ENCODE measurements around the gene CRTC3.
A peak's percentile ranks its signal among the peaks of the same experiment; 100 is the strongest.
"Not testable (repeated sequence)": the region's sequence is repeated elsewhere in the genome, so short reads cannot be mapped to it uniquely, and the experiment has no call there.

The CRTC3 gene

GRCh38 chr15:90624278-90624981 is 94.7 kb downstream of the CRTC3 start:
- no peak for DNase-seq (ENCODE audit: low spot score)

- DNase-seq (ENCODE audit: low spot score) = no peak
These were observed 95.3 kb downstream of the CRTC3 start for GRCh38 chr15:90625037-90625436.

DNA sequence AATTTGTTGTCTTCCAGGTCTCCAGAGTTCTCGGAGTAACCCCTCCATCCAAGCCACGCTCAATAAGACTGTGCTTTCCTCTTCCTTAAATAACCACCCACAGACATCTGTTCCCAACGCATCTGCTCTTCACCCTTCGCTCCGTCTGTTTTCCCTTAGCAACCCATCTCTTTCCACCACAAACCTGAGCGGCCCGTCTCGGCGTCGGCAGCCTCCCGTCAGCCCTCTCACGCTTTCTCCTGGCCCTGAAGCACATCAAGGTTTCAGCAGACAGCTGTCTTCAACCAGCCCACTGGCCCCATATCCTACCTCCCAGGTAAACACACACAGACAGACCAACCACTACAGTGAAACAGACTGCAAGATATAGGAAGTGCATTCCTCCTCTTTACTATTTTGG is 99.5 kb downstream of the CRTC3 start:
- DNase-seq (ENCODE audit: low spot score) = no peak

DNA sequence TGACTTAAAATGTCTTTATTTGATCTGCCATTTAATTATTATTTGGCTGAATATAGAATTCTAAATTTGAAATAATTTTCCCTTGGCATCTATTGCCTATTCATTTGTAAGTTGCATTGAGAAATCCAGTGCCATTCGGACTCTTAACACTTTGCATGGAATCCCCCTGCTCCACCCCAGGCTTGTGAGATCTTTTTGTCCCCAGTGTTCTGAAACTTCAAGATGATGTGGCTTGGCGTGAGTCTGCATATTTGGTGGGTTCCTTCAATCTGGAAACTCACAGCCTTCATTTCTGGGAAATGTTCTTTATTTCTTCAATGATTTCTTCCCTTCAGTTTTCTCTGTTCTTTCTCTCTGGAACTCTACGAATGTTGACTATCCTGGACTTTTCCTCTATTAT is 103.6 kb downstream of the CRTC3 start:
- no peak for DNase-seq (ENCODE audit: low spot score)

- not testable (repeated sequence) for DNase-seq (ENCODE audit: low spot score)
These were observed 107.3 kb downstream of the CRTC3 start for GRCh38 chr15:90636993-90637392.

DNA sequence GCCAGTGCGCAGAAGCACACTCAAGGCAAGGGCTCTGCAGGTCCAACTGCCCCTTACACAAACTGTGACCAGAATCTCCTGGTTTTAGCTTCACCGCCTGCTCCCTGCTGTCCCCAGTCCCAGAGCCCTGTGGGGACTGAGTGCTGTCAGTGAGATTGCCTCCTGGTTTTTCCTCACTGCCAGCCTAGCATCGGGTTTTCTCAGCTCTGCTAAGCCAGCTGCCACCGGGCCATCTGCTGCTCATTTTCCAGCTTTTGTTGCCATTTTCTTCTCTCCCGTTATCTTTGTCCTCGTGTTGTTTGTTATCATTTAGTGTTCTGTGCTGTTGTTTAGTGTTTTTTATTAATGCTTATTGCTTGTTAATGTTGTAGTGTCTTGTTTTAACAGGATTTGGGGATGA is 108.0 kb downstream of the CRTC3 start:
- no peak for DNase-seq (ENCODE audit: low spot score)

DNA sequence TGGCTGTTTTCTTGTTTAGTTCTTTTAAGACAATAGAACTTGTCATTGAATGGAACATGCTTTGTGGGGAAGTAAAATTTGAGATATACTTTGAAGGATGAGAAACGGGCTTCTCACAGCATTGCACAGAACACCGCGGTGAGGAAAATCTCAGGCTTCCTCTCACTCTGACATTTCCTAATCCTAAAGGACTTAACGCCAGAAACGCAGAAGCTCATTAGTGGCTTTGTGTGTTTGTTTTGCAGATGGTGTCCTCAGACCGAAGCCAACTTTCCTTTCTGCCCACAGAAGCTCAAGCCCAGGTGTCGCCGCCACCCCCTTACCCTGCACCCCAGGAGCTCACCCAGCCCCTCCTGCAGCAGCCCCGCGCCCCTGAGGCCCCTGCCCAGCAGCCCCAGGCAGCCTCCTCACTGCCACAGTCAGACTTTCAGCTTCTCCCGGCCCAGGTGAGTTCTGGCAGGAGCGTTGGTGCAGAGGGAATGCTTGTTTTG is 108.5 kb downstream of the CRTC3 start:
- no peak for DNase-seq (ENCODE audit: low spot score)

GRCh38 chr15:90638963-90639362 is 109.2 kb downstream of the CRTC3 start:
- DNase-seq (ENCODE audit: low spot score) = no peak

GRCh38 chr15:90640862-90641261 is 111.1 kb downstream of the CRTC3 start:
- no peak for DNase-seq (ENCODE audit: low spot score)

GRCh38 chr15:90641581-90642463 is 112.1 kb downstream of the CRTC3 start:
- no peak for DNase-seq (ENCODE audit: low spot score)

GRCh38 chr15:90642464-90643300 is 113.0 kb downstream of the CRTC3 start:
- no peak for DNase-seq (ENCODE audit: low spot score)

DNA sequence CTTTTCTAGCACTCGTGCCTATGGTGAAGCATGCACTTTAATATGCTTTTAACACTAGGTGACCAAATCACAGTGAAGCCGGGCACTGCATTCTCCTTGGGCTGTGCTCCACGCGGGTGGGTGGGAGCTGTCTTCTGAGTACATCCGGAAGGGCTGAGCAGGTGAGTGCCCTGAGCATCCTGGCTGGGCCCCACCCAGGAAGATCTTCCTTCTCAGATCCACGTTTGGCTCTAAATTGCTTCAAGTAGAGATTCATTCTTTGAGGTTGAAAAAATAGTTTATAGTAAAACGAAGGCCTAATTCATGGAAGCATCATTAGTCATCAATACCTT is 113.5 kb downstream of the CRTC3 start:
- DNase-seq (ENCODE audit: low spot score) = no peak

- no peak for DNase-seq (ENCODE audit: low spot score)
These were observed 114.8 kb downstream of the CRTC3 start for GRCh38 chr15:90644526-90644925.

- no peak for DNase-seq (ENCODE audit: low spot score)
These were observed 115.4 kb downstream of the CRTC3 start for GRCh38 chr15:90644952-90645725.

DNA sequence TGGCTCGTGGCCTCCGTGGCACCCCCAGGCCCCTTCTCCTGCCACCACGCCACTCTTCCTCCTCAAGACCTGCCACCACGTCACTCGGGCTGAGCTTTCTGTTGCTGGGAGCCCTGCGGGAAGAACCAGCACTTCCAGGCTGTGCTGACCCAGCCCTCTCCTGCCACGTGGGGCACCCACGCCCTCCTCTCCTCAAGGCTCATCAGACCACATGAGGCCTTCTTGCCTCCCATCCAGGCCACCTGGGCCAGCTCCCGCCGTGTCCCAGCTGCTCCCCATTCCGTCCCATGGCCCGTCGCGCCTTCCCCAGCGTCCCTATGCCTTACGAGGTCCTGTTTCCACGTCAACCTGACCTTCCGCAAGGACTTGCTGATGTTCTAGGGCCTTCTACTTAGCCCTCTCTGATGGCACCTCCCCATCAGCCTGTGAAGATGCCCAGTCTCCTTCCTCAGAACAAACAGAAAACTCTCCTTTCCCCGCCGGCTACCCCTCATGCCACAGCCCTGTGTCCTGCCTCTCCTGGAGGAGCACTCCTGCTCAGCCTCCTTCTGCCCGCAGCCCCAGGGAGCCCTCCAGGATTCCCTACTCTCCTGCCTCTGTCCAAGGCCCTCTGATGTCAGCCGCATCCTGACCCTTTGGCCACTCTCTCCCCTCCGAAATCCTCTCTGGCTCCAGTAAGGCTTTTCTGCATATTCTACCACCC is 116.3 kb downstream of the CRTC3 start:
- DNase-seq (ENCODE audit: low spot score) = no peak

DNA sequence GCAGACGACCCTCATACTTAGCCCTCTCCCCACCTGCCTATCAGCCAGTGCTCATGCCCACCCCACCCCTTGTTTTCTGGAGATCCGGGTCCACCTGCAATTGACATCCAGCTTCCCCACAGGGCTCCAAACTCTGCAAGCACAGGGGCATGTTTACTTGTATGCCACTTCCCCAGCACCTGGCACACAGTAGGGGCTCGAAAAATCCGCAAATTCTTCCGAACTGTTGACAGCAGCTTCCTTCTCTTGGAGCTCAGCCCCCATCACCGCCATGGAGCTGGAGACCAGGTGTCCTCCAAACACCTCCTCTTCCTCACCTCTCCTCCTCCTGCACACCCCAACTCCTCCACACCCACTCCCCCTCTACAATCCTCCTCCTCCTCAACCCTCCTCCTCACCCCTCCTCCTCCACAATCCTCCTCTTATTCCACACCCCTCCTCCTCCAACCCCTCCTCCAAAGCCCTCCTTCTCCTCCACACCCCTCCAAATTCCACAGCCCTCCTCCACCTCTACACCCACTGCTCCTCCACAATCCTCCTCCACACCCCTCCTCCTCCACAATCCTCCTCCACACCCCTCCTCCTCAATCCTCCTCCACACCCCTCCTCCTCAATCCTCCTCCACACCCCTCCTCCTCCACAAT is 117.1 kb downstream of the CRTC3 start:
- DNase-seq (ENCODE audit: low spot score) = no peak

DNA sequence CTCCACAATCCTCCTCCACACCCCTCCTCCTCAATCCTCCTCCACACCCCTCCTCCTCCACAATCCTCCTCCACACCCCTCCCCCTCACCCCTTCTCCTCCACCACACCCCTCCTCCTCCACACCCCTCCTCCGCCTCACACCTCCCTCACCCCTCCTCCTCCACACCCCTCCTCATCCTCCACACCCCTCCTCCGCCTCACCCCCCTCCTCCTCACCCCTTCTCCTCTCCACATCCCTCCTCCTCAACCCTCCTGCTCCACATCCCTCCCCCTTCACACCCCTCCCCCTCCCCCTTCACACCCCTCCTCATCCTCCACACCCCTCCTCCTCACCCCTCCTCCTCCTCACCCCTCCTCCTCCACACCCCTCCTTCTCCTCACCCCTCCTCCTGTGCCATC is 117.6 kb downstream of the CRTC3 start:
- DNase-seq (ENCODE audit: low spot score) = no peak

DNA sequence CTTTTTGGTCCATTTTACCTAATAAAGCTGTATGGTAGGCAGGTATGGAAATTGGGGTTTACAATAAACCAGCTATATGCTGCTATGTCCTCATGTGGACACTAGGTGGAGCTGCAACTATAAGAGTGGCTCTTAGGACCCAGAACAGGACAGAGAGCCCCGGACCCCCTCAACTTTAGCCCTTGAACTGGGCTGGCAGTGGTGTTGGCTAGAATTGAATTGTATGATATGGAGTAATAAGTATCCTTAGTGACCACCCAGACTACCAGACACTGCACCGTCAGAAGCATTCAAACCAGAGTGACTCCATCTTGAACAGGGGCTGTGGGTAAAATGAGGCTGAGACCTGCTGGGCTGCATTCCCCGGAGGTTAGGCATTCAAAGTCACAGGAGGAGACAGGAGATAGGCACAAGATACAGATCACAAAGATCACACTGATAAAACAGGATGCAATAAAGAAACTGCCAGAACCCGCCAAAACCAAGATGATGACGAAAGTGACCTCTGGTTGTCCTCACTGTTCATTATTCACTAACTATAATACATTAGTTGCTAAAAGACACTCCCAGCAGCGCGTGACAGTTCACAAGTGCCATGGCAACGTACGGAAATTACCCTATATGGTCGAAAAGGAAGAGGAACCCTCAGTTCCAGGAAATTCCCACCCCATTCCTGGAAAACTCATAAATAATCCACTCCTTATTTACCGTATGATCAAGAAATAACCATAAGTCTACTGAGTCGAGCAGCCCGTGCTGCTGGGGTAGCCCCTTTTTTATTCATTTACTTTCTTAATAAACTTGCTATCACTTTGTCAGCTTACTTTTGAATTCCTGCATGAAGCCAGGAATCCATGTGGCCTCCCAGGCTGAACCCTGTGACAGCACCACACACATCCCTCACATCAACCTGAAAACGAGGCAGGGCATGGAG is 118.7 kb downstream of the CRTC3 start:
- peak; percentile 67 for DNase-seq (ENCODE audit: low spot score)
